Measurements from ENCODE around the gene AMDHD2. TPM values are rescaled to one million over a fixed set of nuclear protein-coding genes. Genes with fewer than 3 reads are reported as not detected.
"Not testable (repeated sequence)": the region's sequence is repeated elsewhere in the genome, so short reads cannot be mapped to it uniquely, and the experiment has no call there.

AMDHD2 gene
- total RNA-seq, 1 donor from 2014 or later, result 25.5 TPM

- peaks cover 38% of the 10 kb centered on the region for H3K4me1 ChIP-seq
- no peak overlapping the region for H3K27ac ChIP-seq
- H3K9me3 ChIP-seq, result no peaks in the 10 kb centered on the region
- H3K4me3 ChIP-seq, result no peak overlapping the region
- intact Hi-C loops (cut with DNase I), result no loop called here
- DNase-seq (ENCODE audit: extremely low spot score in 2 of 2), result no peak
- no peak for TF ChIP-seq POLR2A (IDR thresholded peaks at IDR 0.05)
- TF ChIP-seq POLR2AphosphoS5 (IDR thresholded peaks at IDR 0.05; ENCODE audit: insufficient read depth in 1 of 2, low read depth in 1 of 2), result no peak
- TF ChIP-seq, protein P1, sequence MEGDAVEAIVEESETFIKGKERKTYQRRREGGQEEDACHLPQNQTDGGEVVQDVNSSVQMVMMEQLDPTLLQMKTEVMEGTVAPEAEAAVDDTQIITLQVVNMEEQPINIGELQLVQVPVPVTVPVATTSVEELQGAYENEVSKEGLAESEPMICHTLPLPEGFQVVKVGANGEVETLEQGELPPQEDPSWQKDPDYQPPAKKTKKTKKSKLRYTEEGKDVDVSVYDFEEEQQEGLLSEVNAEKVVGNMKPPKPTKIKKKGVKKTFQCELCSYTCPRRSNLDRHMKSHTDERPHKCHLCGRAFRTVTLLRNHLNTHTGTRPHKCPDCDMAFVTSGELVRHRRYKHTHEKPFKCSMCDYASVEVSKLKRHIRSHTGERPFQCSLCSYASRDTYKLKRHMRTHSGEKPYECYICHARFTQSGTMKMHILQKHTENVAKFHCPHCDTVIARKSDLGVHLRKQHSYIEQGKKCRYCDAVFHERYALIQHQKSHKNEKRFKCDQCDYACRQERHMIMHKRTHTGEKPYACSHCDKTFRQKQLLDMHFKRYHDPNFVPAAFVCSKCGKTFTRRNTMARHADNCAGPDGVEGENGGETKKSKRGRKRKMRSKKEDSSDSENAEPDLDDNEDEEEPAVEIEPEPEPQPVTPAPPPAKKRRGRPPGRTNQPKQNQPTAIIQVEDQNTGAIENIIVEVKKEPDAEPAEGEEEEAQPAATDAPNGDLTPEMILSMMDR (IDR thresholded peaks at IDR 0.05), result no peak
- no peaks in the 10 kb centered on the region for H3K27me3 ChIP-seq
- H3K36me3 ChIP-seq, result no peaks in the 10 kb centered on the region
These were observed 41.9 kb upstream of the AMDHD2 start for GRCh38 chr16:2478279-2478678.

GRCh38 chr16:2479996-2480395 is 40.2 kb upstream of the AMDHD2 start:
- H3K27me3 ChIP-seq; H3K36me3 ChIP-seq; H3K9me3 ChIP-seq; DNase-seq (ENCODE audit: extremely low spot score in 2 of 2); H3K4me3 ChIP-seq; intact Hi-C loops (cut with DNase I); H3K27ac ChIP-seq: not testable (repeated sequence)
- H3K4me1 ChIP-seq, result peaks cover 37% of the 10 kb centered on the region

DNA sequence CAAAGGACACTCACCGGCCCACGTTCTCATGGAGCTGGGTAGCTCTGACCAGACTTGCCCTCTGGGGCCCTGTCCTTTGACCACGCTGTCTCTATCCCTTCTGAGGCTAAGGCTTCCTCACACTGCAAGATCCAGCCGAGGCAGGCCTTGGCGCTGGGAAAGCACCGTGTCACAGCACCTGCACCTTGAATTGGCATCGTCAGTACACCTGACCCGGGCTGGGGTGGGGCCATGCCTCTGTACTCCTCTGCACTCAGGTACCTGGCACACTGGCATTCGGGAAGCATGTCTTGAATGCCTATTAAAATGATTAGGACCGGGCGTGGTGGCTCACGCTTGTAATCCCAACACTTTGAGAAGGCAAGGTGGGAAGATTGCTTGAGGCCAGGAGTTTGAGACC is 39.2 kb upstream of the AMDHD2 start:
- Histone ChIP-seq H3K4me1 (peaks cover 31% of the 10 kb centered on the region), H3K4me3 (no peak overlapping the region), H3K9me3 (no peaks in the 10 kb centered on the region), H3K36me3 (no peaks in the 10 kb centered on the region), H3K27ac (no peak overlapping the region), H3K27me3 (no peaks in the 10 kb centered on the region)
- intact Hi-C loops (cut with DNase I), result no loop called here
- TF ChIP-seq POLR2A (IDR thresholded peaks at IDR 0.05) (no peak), POLR2AphosphoS5 (IDR thresholded peaks at IDR 0.05; ENCODE audit: insufficient read depth in 1 of 2, low read depth in 1 of 2) (no peak)
- TF ChIP-seq, protein P1 (IDR thresholded peaks at IDR 0.05), result no peak
- no peak for DNase-seq (ENCODE audit: extremely low spot score in 2 of 2)

- H3K4me3 ChIP-seq, result no peak overlapping the region
- TF ChIP-seq, protein P1 (IDR thresholded peaks at IDR 0.05), result no peak
- TF ChIP-seq POLR2AphosphoS5 (IDR thresholded peaks at IDR 0.05; ENCODE audit: insufficient read depth in 1 of 2, low read depth in 1 of 2) (no peak), POLR2A (IDR thresholded peaks at IDR 0.05) (no peak)
- no peak for DNase-seq (ENCODE audit: extremely low spot score in 2 of 2)
- intact Hi-C loops (cut with DNase I), result no loop called here
- no peak overlapping the region for H3K27ac ChIP-seq
- no peaks in the 10 kb centered on the region for H3K36me3 ChIP-seq
- no peaks in the 10 kb centered on the region for H3K27me3 ChIP-seq
- H3K4me1 ChIP-seq, result peaks cover 27% of the 10 kb centered on the region
- no peaks in the 10 kb centered on the region for H3K9me3 ChIP-seq
These were observed 38.5 kb upstream of the AMDHD2 start for GRCh38 chr16:2481676-2482075.

DNA sequence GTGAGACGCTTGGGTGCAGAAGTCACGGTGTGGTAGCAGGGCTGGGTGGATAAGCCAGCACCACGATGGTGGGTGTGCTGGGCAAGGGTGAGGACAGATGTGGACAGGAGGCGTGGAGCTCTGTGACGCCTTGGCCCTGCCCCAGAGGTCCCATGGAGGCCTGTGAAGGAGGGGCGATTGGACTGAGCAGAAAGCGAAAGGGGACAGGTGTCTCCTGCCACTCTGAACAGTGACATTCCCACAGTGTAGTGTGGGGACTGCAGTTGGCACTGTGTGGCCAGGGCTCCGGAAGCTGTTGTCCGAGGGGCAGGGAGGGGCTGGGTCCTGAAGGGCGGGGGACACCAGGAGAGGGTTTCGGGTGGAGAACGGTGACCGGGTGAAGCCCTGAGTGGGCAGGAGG is 37.9 kb upstream of the AMDHD2 start:
- Histone ChIP-seq H3K9me3 (no peaks in the 10 kb centered on the region), H3K27me3 (no peaks in the 10 kb centered on the region), H3K4me1 (peaks cover 31% of the 10 kb centered on the region), H3K4me3 (peak overlapping the region in 1 of 2 donors; percentile 37), H3K27ac (peak overlapping the region; percentile 53), H3K36me3 (no peaks in the 10 kb centered on the region)
- no peak for DNase-seq (ENCODE audit: extremely low spot score in 2 of 2)
- intact Hi-C loops (cut with DNase I), result no loop called here
- TF ChIP-seq, protein P1 (IDR thresholded peaks at IDR 0.05), result no peak
- TF ChIP-seq POLR2A (IDR thresholded peaks at IDR 0.05), result no peak
- TF ChIP-seq POLR2AphosphoS5 (IDR thresholded peaks at IDR 0.05; ENCODE audit: insufficient read depth in 1 of 2, low read depth in 1 of 2), result no peak
